Uterus (tissue), 2 donors: ENCODE measurements around the gene PLAGL1.

Experiments used
- POLR2A ChIP-seq, 2 donors: fragments of 450-650 bp; IDR thresholded peaks; one replicate each; pipeline ENCODE4 v1.6.1; 2016; ENCODE audit warnings: antibody characterized with exemption in 2 of 2, mild to moderate bottlenecking in 1 of 2, moderate library complexity in 1 of 2
- TF ChIP-seq, protein P1 (sequence below), 4 experiments: fragments of 200-600 bp in 2 of 4; fragments of 450-650 bp in 2 of 4; sonication (generic) in 2 of 4; IDR thresholded peaks; one replicate each; pipeline ENCODE4 v1.5.1; 2016 to 2019; ENCODE audit warnings: antibody characterized with exemption in 4 of 4, mild to moderate bottlenecking in 2 of 4, moderate library complexity in 1 of 4

DNA sequence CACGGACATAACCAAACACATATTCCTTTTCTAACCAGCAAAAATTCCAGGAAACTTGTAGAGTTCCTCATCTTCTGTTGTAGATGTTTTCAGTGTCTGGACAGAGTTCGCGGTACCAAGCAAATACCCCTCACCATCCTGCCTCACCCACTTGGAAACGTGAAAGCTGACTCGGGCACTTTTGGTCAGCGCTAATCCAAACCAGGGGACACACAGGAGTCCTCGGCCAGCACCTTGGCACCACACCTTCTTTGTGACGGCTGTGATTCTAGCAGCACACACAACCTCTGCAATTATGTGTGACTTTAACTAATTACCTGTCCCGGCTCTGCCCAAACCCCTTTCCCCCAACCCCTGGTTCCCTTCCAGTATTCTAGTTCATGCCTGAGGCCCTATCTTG, 58.1 kb downstream of the PLAGL1 start:
- TF ChIP-seq, protein P1, sequence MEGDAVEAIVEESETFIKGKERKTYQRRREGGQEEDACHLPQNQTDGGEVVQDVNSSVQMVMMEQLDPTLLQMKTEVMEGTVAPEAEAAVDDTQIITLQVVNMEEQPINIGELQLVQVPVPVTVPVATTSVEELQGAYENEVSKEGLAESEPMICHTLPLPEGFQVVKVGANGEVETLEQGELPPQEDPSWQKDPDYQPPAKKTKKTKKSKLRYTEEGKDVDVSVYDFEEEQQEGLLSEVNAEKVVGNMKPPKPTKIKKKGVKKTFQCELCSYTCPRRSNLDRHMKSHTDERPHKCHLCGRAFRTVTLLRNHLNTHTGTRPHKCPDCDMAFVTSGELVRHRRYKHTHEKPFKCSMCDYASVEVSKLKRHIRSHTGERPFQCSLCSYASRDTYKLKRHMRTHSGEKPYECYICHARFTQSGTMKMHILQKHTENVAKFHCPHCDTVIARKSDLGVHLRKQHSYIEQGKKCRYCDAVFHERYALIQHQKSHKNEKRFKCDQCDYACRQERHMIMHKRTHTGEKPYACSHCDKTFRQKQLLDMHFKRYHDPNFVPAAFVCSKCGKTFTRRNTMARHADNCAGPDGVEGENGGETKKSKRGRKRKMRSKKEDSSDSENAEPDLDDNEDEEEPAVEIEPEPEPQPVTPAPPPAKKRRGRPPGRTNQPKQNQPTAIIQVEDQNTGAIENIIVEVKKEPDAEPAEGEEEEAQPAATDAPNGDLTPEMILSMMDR (IDR thresholded peaks at IDR 0.05), result no peak
- TF ChIP-seq POLR2A (IDR thresholded peaks at IDR 0.05), result no peak
